GM18508 (cell line): ENCODE results near the gene POLK.
"Not testable (repeated sequence)": the region's sequence is repeated elsewhere in the genome, so short reads cannot be mapped to it uniquely, and the experiment has no call there.

Experiments
- ATAC-seq: cut with Tn5 transposase; IDR thresholded peaks from one replicate; pipeline ENCODE4 v1.9.1; 2021; ENCODE audit warnings: moderate number of reproducible peaks; ENCODE audit not compliant: insufficient read depth, unreplicated experiment

Gene POLK

DNA sequence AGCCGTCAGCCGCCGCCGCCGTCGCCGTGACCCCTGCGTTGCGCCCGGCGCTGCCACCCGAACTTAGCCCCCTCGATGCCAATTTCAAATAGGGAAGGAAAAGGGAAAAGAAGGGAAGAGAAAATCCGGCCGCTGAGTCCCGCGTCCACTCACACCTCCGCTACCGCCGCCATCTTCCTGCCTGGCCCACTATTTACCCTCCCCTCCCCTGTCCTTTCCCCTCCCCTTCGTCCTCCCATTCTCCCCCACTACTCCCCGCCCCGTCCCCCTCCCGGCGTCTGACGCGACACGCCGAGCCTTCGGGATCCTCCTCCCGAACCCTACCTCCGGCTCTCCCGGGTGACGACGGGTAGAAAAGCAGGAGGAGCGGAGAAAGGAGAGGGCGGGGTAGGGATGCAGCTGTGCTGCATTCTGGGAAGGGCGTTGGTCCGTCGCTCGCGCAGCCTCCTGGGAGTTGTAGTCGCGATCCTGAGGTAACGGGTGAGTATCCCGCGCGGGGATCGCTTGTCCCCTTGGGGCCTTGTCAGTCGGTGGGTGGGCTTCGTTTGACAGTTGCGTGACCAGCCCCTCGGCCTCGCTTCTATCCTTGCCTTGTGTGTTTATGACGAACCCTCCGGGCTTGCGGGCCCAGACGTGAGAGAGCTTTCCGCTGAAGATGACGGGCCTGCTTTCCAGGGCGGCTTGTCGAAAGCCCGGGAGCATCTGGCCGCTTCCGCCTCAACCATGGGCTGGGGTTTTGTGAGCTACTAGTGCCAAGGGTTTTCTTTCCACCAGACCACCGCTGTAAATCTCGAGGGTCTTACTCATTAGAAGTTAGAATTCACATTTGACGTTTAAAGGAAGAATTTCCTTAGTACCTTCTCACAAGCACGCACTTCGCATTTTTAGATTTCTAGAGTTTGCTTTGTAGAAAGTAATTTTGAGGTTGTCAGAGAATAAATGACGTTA lies at the start of gene POLK, which contains the start of gene CERT1:
Gene POLK, plus strand, starts transcription at position 457 of the 948 bp plus-strand sequence.
Gene CERT1, minus strand, starts transcription at position 195 of the 948 bp plus-strand sequence. CDS start 422 bp downstream, outside the sequence.
- peak; percentile 54 for ATAC-seq

DNA sequence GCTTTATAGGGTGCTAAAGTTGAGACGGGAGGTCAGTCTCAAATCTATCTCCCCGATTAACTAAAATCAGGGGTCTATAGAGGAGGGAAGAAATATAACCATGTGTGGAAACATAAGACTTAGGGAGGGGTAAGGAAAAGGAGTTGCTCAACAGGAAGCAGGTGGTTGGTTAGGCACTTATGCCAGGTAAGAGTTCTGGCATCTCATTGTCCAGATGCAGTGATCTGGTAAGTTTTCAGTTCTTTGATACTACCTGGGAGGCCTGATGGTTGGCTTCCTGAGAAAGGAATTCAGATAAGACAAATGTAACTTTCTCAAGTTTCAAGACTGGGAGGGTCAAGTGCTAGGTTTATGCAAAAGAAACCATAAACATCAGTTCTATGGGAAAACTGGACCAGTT lies 48.0 kb upstream of the POLK start:
- ATAC-seq = no peak

DNA sequence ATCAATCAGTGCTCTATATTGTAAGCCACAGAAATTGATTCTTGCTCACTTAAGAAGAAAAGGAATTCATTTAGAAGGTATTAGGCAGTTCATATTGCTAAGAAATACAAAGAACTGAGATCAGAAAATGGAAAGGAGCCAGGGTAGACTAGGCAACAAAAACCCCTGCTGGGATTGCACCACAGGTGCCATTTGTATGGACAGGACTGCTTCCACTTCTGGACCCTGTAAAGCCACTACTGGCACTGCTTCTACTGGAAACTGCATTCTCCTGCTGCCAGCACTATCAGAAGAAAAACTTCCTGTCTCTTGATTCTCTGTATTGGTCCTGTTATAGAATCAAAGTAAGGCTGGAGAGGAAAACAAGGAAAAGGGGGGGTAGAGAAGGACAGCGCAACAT lies 46.2 kb upstream of the POLK start:
- ATAC-seq = no peak

DNA sequence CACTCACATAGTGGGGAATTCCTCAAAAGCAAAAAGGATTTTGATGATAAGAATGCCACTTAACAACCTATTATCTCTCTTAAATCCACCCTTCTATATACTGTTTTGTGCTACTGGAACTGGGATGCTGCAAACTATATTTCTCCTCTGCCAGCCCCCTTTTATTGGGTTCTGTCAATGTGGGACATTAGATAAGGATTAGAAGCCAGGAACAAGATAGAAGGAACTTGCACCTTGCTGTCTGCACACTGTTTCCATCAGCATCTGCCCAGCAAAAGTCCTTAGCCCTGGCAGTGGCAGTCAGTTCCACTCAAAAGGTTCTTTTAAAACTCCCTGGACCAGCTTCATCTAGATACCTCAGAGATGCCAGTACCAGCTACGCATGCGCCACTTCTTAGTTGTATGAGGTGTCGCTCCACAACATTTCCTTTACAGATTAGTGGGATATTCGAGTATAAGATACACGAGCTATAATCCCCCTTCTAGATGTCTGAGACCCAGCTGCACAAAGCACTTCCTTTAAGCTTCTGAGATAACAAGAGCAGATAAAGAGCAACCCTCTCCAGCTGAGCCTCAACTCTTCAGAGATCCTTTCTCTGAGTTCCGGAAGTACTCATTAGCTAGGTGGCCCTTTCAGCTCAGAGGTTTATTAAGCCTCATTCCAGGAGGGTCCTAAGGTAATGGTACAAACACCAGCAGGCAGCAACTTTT lies 45.5 kb upstream of the POLK start:
- ATAC-seq = no peak

DNA sequence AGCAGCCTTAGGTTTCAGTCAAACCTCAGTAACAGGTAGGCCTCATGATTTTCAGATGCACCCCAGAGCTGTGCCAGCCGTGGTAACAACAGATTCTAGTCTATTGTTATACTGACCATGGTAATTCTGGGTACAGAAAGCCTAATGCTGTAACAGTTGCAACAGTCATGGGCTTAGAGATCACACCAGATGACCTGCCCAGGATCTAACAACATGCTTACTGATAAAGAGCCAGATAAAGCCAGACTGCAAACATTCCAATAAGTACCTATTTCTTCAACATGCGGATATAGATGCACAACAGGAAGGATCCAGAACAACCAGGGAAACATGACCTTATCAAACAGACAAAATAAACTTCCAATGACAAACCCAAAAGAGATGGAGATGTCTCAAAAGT lies 43.1 kb upstream of the POLK start:
- no peak for ATAC-seq

DNA sequence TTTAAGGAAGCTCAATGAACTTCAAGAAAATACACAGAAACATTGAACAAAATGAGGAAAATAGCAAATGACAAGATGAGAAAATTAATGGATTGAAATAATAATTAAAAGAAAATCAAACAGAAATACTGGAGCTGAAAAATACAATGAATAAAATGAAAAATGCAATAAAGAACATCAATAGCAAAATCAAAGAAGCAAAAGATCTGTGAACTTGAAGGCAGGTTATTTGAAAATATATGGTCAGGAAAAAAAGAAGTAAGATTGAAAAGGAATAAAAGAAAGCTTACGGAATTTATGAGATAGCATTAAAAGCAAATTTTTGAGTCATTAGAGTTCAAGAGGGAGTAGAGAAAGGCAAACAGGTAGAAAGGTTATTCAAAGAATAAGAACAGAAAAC lies 42.7 kb upstream of the POLK start:
- no peak for ATAC-seq

DNA sequence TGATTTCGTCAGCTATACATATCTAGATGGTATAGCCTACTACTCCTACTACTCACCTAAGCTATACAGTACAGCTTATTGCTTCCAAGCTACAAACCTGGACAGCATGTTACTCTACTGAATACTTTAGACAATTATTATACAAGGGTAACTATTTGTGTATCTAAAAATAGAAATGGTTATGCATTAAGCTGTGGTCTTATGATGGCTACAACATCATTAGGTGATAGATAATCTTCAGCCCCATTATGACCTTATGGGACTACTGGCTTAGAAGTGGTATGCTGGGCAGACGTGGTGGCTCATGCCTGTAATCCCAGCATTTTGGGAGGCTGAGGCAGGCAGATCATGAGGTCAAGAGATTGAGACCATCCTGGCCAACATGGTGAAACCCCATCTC lies 40.5 kb upstream of the POLK start:
- ATAC-seq = no peak

DNA sequence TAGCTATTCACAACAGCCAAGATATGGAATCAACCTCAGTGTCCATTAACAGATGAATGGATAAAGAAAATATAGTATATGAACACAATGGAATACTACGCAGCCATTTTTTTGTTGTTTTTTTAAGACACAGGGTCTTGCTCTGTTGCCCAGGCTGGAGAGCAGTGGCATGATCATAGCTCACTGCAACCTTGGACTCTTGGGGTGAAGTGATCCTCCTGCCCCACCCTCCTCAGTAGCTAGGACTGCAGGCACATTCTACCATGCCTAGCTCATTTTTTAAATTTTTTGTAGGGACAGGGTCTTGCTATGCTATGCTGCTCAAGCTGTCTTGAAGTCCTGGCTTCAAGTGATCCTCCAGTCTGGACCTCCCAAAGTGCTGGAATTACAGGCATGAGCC lies 38.7 kb upstream of the POLK start:
- no peak for ATAC-seq

DNA sequence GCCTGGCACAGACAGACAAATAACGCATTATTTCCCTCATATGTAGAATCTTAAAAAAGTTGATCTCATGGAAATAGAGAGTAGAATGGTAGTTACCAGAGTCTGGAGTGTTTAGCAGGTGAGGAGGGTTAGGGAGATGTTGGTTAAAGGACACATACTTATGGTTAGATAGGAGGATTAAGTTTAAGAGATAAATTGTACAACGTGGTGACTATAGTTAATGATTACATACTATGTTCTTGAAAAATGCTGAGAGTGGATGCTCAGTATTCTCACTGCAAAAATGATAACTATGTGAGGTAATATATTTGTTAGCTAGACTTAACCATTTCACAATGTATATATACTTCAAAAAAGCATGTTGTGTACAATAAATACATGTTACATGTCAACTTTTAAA lies 38.2 kb upstream of the POLK start:
- no peak for ATAC-seq

DNA sequence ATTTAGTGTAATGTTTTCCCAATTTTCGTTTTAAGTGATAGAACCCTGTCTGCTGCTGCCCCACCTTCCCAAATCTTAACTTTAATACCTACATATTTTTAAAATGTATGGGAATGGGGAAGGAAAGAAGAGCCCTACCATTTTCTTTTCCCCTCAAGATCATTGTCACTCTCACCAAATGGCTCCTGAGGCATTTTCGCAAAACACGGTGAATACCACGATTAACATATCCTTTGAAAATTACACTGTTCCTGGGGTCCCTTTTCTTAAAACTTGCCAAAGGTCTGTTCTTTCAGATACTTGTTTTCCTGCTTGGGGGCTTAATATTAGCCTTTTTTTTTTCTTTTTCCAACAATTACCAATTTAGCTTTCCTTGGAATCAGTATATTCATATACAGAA lies 36.3 kb upstream of the POLK start:
- no peak for ATAC-seq

DNA sequence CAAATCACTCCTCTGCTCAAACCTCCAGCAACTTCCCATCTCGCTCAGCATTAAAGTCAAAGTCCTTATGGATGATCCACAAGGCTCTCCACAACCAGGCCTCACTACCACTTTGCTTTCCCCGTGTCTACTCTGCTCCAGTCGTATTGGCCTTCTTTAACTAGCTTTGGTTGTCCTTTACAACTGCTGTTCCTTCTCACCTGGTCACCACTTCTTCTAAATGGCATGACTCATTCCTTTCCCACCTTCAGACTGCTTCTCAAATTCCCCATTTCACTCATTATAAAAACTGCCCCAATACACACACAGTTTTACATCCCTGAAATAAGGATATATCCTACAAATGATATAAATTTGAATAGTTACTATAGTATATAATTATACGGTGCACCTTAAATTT lies 30.7 kb upstream of the POLK start:
- ATAC-seq = no peak

DNA sequence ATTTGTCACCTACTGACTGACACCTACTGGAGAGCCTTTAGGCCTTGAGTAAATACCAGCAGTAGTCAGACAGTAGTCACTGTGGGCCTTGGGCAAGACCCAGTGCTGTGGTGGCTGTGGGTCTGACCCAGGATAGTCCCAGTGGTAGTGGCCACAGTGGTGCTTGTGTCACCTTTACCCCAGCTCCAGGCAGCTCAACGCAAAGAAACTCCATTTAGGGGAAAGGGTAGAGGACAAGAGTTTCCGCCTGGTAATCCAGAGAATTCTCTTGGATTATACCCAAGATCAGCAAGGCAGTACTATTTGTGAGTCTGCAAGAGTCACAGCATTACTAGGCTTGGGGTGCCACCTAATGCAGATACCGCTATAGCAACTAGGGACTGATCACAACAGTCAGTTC lies 29.2 kb upstream of the POLK start:
- ATAC-seq = no peak

DNA sequence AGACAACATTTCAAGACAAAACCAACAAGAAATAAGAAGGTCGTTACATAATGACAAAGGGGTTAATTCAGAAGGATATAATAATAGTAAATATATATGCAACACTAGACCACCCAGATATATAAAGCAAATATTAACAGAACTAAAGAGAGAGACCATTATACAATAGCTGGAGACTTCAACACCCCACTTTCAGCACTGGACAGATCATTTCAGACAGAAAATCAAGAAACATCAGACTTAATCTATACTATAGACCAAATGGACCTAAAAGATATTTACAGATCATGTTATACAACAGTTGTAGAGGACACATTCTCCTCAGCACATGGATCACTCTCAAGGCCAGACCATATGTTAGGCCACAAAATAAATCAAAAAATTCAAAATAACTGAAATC lies 27.1 kb upstream of the POLK start:
- ATAC-seq = no peak

DNA sequence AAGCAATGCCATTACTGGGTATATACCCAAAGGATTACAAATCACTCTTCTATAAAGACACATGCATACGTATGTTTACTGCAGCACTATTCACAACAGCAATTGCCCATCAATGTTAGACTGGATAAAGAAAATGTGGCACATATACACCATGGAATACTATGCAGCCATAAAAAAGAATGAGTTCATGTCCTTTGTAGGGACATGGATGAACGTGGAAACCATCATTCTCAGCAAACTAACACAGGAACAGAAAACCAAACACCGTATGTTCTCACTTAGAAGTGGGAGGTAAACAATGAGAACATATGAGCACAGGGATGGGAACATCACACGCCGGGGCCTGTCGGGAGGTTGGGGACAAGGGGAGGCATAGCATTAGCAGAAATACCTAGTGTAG lies 21.8 kb upstream of the POLK start:
- ATAC-seq = not testable (repeated sequence)

DNA sequence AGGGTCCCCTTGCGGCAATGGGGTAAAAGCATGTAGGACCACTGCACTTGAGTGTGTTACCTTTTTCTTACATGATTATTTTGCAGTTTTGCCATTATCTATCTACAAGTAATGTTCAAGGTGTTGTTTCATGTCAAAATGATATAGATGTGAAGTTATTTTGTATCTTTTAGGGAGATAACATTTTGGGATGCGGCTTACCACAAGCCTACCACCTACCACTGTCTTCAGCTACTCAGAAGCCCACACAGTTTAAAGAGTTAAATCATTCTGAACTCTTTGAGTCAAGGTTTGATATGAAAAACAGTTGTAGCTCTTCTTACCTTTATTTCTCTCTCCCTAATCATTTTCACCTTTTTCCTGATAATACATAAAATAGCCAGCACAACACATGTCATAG lies 20.1 kb upstream of the POLK start:
- ATAC-seq = no peak

DNA sequence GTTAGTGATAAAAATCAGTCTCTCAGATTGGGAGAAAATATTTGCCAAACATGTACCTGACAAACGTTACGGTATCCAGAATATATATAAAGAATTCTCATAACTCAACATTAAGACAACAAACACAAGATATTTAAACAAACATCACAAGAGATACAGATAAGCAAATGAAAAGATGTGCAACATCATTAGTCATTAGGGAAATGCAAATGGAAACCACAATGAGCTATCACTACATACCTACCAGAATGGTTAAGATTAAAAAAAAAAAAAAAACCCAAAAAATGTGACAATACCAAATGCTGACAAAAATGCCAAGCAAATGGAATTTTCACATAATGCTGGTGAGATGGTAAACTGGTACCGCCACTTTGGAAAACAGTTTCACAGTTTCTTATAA lies 15.7 kb upstream of the POLK start:
- ATAC-seq = no peak

DNA sequence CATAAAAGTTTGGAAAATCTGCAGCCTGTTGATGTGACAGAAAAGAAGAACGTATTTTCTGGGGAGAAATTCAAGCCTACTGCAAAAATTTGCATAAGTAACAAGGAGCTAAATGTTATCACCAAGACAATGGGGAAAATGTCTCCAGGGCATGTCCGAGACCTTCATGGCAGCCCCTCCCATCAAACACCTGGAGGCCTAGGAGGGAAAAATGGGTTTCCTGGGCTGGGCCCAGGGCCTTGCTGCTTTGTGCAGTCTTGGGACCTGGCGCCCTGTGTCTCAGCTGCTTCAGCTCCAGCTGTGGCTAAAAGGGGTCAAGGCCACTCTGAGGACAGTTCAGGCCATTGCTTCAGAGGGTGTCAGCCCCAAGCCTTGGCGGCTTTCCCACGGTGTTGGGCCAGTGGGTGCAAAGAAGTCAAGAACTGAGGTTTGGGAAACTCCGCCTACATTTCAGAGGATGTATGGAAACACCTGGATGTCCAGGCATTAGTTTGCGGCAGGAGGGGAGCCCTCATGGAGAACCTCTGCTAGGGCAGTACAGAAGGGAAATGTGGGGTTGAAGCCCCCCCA lies 13.4 kb upstream of the POLK start:
- ATAC-seq = no peak

DNA sequence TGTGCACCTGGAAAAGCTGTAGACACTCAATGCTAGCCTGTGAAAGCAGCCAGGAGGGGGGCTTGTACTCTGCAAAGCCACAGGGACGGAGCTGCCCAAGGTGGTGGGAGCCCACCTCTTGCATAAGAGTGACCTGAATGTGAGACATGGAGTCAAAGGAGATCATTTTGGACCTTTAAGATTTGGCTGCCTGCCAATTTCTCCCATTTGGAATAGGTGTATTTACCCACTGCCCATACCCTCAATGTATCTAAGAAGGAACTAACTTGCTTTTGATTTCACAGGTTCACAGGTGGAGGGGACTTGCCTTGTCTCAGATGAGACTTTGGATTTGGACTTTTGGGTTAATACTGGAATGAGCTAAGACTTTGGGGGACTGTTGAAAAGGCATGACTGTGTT lies 12.8 kb upstream of the POLK start:
- ATAC-seq = not testable (repeated sequence)

DNA sequence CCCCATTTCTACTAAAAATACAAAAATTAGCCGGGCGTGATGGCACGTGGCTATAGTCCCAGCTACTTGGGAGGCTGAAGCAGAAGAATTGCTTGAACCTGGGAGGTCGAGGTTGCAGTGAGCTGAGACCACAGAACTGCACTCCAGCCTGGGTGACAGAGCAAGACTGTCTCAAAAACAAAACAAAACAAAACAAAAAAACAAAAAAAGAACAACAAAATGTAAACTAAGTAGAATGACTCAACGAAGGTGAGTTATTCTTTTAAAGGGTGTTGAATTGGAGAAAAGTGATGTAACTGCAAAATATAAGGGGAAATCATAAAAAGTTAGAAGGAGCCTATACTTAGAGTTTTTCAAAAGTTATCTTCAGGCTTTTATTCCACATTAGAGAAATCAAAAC lies 6.6 kb upstream of the POLK start:
- ATAC-seq = not testable (repeated sequence)

DNA sequence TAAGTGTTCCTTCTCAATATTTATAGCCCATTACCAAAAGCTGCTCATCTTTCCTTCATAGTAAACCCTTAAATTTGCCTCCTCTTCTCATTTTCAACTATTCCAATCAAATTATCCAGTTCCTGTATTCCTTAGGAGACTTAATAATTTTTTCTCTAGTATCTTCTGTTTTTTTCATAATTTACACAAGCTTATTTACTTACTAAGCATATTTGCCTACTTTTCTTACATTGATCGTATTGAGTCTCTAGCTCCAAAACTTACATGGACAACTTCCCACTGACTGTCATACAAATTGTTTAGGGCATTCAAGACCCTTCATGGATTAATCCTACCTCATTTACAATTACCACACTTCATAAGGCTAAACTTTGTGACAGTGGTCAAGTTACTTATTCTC lies 3.9 kb upstream of the POLK start:
- no peak for ATAC-seq

DNA sequence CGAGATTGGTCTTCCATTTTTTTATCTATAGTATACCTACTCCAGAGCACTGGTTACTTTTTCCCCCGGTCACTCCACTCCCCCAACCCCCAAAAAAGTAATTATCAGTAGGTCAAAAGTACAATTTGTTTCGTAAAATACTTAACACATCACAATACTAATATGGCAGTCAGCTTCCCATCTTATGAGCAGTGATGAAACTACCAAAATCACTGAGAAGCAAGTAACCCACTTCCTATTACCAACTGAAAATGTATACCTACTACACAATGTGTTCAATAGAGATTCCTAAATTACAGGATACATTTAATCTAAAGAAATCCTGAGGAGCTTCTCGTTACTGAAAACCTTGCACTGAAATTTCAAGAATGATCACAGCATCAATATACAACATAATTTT lies 2.1 kb upstream of the POLK start:
- ATAC-seq = no peak
